A549 (cell line): ENCODE measurements around the gene ACKR1. TPM values are rescaled to one million over a fixed set of nuclear protein-coding genes. Genes with fewer than 3 reads are reported as not detected.

Source experiments
- ATAC-seq, 2 experiments: fragments of 200-7000 bp in 1 of 2; fragments of >200 bp in 1 of 2; cut with Nextera tagmentation in 1 of 2; cut with Tn5 transposase in 1 of 2; 3 replicates each; pipeline versions ENCODE4 v1.8.0 to v1.9.1; 2018 to 2020; ENCODE audit warnings: mild to moderate bottlenecking in 1 of 2, moderate library complexity in 1 of 2
- CTCF ChIA-PET: fragments of 300-600 bp; sonication (Branson Sonifier 250); formaldehyde crosslinking; extraction: SDS; loops from one replicate; lab custom pipeline; 2021; ENCODE audit warnings: antibody characterized with exemption, inconsistent platforms; lab: Yijun Ruan, JAX
- POLR2A ChIA-PET: fragments of 350-600 bp; formaldehyde crosslinking; extraction: SDS; loops from one replicate; lab custom pipeline; 2021; ENCODE audit warnings: antibody characterized with exemption, inconsistent platforms; lab: Yijun Ruan, JAX
- DNase-seq, 2 experiments: peaks; one replicate each; pipeline versions ENCODE4 v3.0.0 to v3.0.0-alpha.2; 2011 to 2016; ENCODE audit warnings: low read depth in 1 of 2, low spot score in 1 of 2
- FAIRE-seq: peaks from 2 replicates; lab custom pipeline; 2011; peaks lifted over from hg19 to GRCh38; lab: Jason Lieb, UNC
- H3K27ac ChIP-seq, 2 experiments: fragments of >200 bp; sonication (Bioruptor Twin); formaldehyde crosslinking; 3 replicates each; pipeline ENCODE4 v1.5.1; 2016 to 2017
- H3K4me1 ChIP-seq: fragments of >200 bp; sonication (Bioruptor Twin); formaldehyde crosslinking; 3 replicates; pipeline ENCODE4 v1.6.1; 2016
- H3K4me2 ChIP-seq: fragments of >200 bp; sonication (Bioruptor Twin); formaldehyde crosslinking; 3 replicates; pipeline ENCODE4 v1.6.1; 2016
- H3K4me3 ChIP-seq: fragments of >200 bp; sonication (Bioruptor Twin); formaldehyde crosslinking; 3 replicates; pipeline ENCODE4 v1.5.1; 2016
- H3K9me3 ChIP-seq: fragments of >200 bp; sonication (Bioruptor Twin); formaldehyde crosslinking; 3 replicates; pipeline ENCODE4 v1.6.1; 2016
- ESRRA ChIP-seq: fragments of 150-350 bp; IDR thresholded peaks from 2 replicates; pipeline ENCODE4 v1.6.1; 2014; ENCODE audit warnings: mild to moderate bottlenecking, low read length, borderline replicate concordance
- GATA3 ChIP-seq: IDR thresholded peaks from 2 replicates; pipeline ENCODE4 v1.6.1; 2012; ENCODE audit warnings: borderline replicate concordance
- HDAC2 ChIP-seq: fragments of 200-600 bp; sonication (generic); IDR thresholded peaks from 2 replicates; pipeline ENCODE4 v1.6.1; 2016
- JUN ChIP-seq, 2 experiments: fragments of >200 bp; sonication (Bioruptor Twin); formaldehyde crosslinking; IDR thresholded peaks; 2 replicates in 1 of 2; 3 replicates in 1 of 2; pipeline ENCODE4 v1.6.1; 2016 to 2017
- PHF8 ChIP-seq: fragments of 200-600 bp; sonication (generic); IDR thresholded peaks from 2 replicates; pipeline ENCODE4 v1.6.1; 2016; ENCODE audit warnings: low read depth, mild to moderate bottlenecking, antibody characterized with exemption, moderate library complexity, borderline replicate concordance
- POLR2A ChIP-seq: IDR thresholded peaks from 2 replicates; pipeline ENCODE4 v1.6.1; 2012; ENCODE audit warnings: mild to moderate bottlenecking, low read length
- RAD21 ChIP-seq, 2 experiments: fragments of >200 bp in 1 of 2; sonication (Bioruptor Twin) in 1 of 2; formaldehyde crosslinking in 1 of 2; IDR thresholded peaks in 1 of 2; conservative IDR thresholded peaks in 1 of 2; 2 replicates in 1 of 2; 3 replicates in 1 of 2; pipeline ENCODE4 v1.6.1; 2012 to 2018; ENCODE audit warnings: inconsistent platforms in 1 of 2
- SMC3 ChIP-seq: fragments of >200 bp; sonication (Bioruptor Twin); formaldehyde crosslinking; IDR thresholded peaks from 3 replicates; pipeline ENCODE4 v1.6.1; 2018; ENCODE audit warnings: inconsistent platforms
- WGBS: methylation state at CpG from one replicate; pipeline ENCODE4 v1.1.6; 2017; ENCODE audit errors: missing lambda C conversion rate; 5-methylcytosine and 5-hydroxymethylcytosine counted together
- polyA plus RNA-seq, 4 experiments: library from polyadenylated mRNA; depleted of rRNA in 3 of 4; stranded (reverse); fragments of >200 nt; fragmentation: RNase III in 1 of 4; extraction: RNeasy Plus Mini Kit Qiagen cat#74134 plus additional on column Dnase treatment in 1 of 4; gene quantifications; 2 replicates in 3 of 4; 3 replicates in 1 of 4; pipeline ENCODE4 v1.2.3, GENCODE V29; 2011 to 2017
- small RNA-seq, 6 experiments: library from RNA; depleted of rRNA; stranded (forward); fragments of <200 nt; gene quantifications; one replicate each; pipeline ENCODE3, GENCODE V24; 2012

The ACKR1 gene
- polyA plus RNA-seq, 2 of the 4 experiments (the other 2 are of a cell fraction), result not detected

GRCh38 chr1:159250638-159251216 lies 46.1 kb downstream of the ACKR1 start:
- DNase-seq (peak in 1 of 2 experiments; percentile 9), FAIRE-seq (no peak), ATAC-seq (no peak; a peak in 1 of 6 replicates)
- POLR2A ChIA-PET, result no interaction called here
- TF ChIP-seq RAD21 (conservative IDR thresholded peaks at IDR 0.05 in 1 of 2, IDR thresholded peaks at IDR 0.05 in 1 of 2) (peak; percentile 21 to 56; a peak in 2 of 5 replicates), JUN (IDR thresholded peaks at IDR 0.05) (no peak), ESRRA (no peak), HDAC2 (no peak), SMC3 (peak; percentile 20; the same call in 1 of the 3 replicates), GATA3 (no peak), POLR2A (no peak), PHF8 (no peak)
- no peak overlapping the region for H3K4me3 ChIP-seq
- CTCF ChIA-PET, result no interaction called here
- H3K4me2 ChIP-seq, result no peak overlapping the region
- H3K27ac ChIP-seq, result no peak overlapping the region
- peaks cover 10% of the 10 kb centered on the region; the same call in 2 of the 3 replicates for H3K9me3 ChIP-seq
- WGBS, result 22% methylated on average over 8 of the region's 8 CpGs
- no peaks in the 10 kb centered on the region for H3K4me1 ChIP-seq

Small RNA genes within 50 kb of the gene (small RNA-seq; reads per million reads assigned to genes)
- 0 reads per million in 6 experiments for gene RNA5SP60

Other genes with a start within 250 kb of the ACKR1 start
- gene IFI16, start 195.0 kb upstream of the ACKR1 start, polyA plus RNA-seq (2011; rRNA removed), result 2.7 and 3.3 TPM in 2 replicates
- 1.2 to 2.0 TPM (median 1.5 TPM) in 3 replicates for gene IFI16, start 195.0 kb upstream of the ACKR1 start, polyA plus RNA-seq (2017; fragmentation: RNase III; extraction: RNeasy Plus Mini Kit Qiagen cat#74134 plus additional on column Dnase treatment)
- gene AIM2, start 128.1 kb upstream of the ACKR1 start, polyA plus RNA-seq (2011; rRNA removed), result not detected in 2 replicates
- gene AIM2, start 128.1 kb upstream of the ACKR1 start, polyA plus RNA-seq (2017; fragmentation: RNase III; extraction: RNeasy Plus Mini Kit Qiagen cat#74134 plus additional on column Dnase treatment), result not detected in 3 replicates
- gene CADM3, start 33.3 kb upstream of the ACKR1 start, polyA plus RNA-seq (2011; rRNA removed), result 0.13 and 0.16 TPM in 2 replicates
- gene CADM3, start 33.3 kb upstream of the ACKR1 start, polyA plus RNA-seq (2017; fragmentation: RNase III; extraction: RNeasy Plus Mini Kit Qiagen cat#74134 plus additional on column Dnase treatment), result 0.05 to 0.10 TPM (median 0.10 TPM) in 3 replicates
- 0.08 and 0.10 TPM in 2 replicates for gene FCER1A, start 97.5 kb downstream of the ACKR1 start, polyA plus RNA-seq (2011; rRNA removed)
- gene FCER1A, start 97.5 kb downstream of the ACKR1 start, polyA plus RNA-seq (2017; fragmentation: RNase III; extraction: RNeasy Plus Mini Kit Qiagen cat#74134 plus additional on column Dnase treatment), result not detected in 3 replicates
- not detected in 2 replicates for gene OR10J4, start 227.3 kb downstream of the ACKR1 start, polyA plus RNA-seq (2011; rRNA removed)
- gene OR10J4, start 227.3 kb downstream of the ACKR1 start, polyA plus RNA-seq (2017; fragmentation: RNase III; extraction: RNeasy Plus Mini Kit Qiagen cat#74134 plus additional on column Dnase treatment), result not detected in 3 replicates
- not detected in 2 replicates for gene OR10J1, start 234.8 kb downstream of the ACKR1 start, polyA plus RNA-seq (2011; rRNA removed)
- not detected in 3 replicates for gene OR10J1, start 234.8 kb downstream of the ACKR1 start, polyA plus RNA-seq (2017; fragmentation: RNase III; extraction: RNeasy Plus Mini Kit Qiagen cat#74134 plus additional on column Dnase treatment)